ENCODE data around the gene HMCN1.

The HMCN1 gene

GRCh38 chr1:186225096-186225495 lies 490.9 kb downstream of the HMCN1 start:
- ChIA-PET POLR2A (ENCODE audit: low non-redundant PET) (no interaction called here), CTCF (no interaction called here)
- no peak for TF ChIP-seq CTCF (conservative IDR thresholded peaks at IDR 0.05; ENCODE audit: low read depth)
- no peak overlapping the region for H3K27ac ChIP-seq
- no peak for DNase-seq (ENCODE audit: low spot score)

- no peak overlapping the region for H3K27ac ChIP-seq
- no peak for DNase-seq (ENCODE audit: low spot score)
- ChIA-PET POLR2A (ENCODE audit: low non-redundant PET) (no interaction called here), CTCF (no interaction called here)
- no peak for TF ChIP-seq CTCF (conservative IDR thresholded peaks at IDR 0.05; ENCODE audit: low read depth)
Observed at GRCh38 chr1:186228749-186229148, 494.6 kb downstream of the HMCN1 start.

GRCh38 chr1:186231861-186232436 lies 497.8 kb downstream of the HMCN1 start:
- H3K27ac ChIP-seq = no peak overlapping the region
- TF ChIP-seq CTCF (conservative IDR thresholded peaks at IDR 0.05; ENCODE audit: low read depth) = no peak
- POLR2A ChIA-PET (ENCODE audit: low non-redundant PET) = no interaction called here
- CTCF ChIA-PET = no interaction called here
- DNase-seq (ENCODE audit: low spot score) = no peak

GRCh38 chr1:186234976-186235686 lies 500.9 kb downstream of the HMCN1 start:
- POLR2A ChIA-PET (ENCODE audit: low non-redundant PET) = no interaction called here
- CTCF ChIA-PET = no interaction called here
- no peak for TF ChIP-seq CTCF (conservative IDR thresholded peaks at IDR 0.05; ENCODE audit: low read depth)
- DNase-seq (ENCODE audit: low spot score) = no peak
- H3K27ac ChIP-seq = no peak overlapping the region

GRCh38 chr1:186235696-186236095 lies 501.5 kb downstream of the HMCN1 start:
- H3K27ac ChIP-seq = no peak overlapping the region
- POLR2A ChIA-PET (ENCODE audit: low non-redundant PET) = no interaction called here
- TF ChIP-seq CTCF (conservative IDR thresholded peaks at IDR 0.05; ENCODE audit: low read depth) = no peak
- no peak for DNase-seq (ENCODE audit: low spot score)
- CTCF ChIA-PET = no interaction called here

GRCh38 chr1:186236921-186237320 lies 502.7 kb downstream of the HMCN1 start:
- ChIA-PET CTCF (interaction anchor here (0.6 kb wide), 1 partner anchor 409 kb away, joined by 4 read pairs; no protein-coding TSS in a partner anchor), POLR2A (ENCODE audit: low non-redundant PET) (no interaction called here)
- peak; percentile 80 for DNase-seq (ENCODE audit: low spot score)
- H3K27ac ChIP-seq = no peak overlapping the region
- no peak for TF ChIP-seq CTCF (conservative IDR thresholded peaks at IDR 0.05; ENCODE audit: low read depth)

Data from RWPE1 (cell line).